ENCODE measurements around the gene IRX6.

The IRX6 gene

GRCh38 chr16:55359946-55360345 is 35.9 kb downstream of the IRX6 start:
- DNase-seq (ENCODE audit: low read depth), result no peak
- H3K4me3 ChIP-seq (ENCODE audit: low read length), result no peak overlapping the region

GRCh38 chr16:55364811-55365210 is 40.8 kb downstream of the IRX6 start:
- no peak for DNase-seq (ENCODE audit: low read depth)
- no peak for TF ChIP-seq CTCF (conservative IDR thresholded peaks at IDR 0.05; ENCODE audit: low read depth, low read length)
- H3K4me3 ChIP-seq (ENCODE audit: low read length), result no peak overlapping the region

More at GRCh38 chr16:55359946-55360345, 35.9 kb downstream of the IRX6 start:
- no peak for TF ChIP-seq CTCF (conservative IDR thresholded peaks at IDR 0.05; ENCODE audit: low read depth, low read length)

- no peak for TF ChIP-seq CTCF (conservative IDR thresholded peaks at IDR 0.05; ENCODE audit: low read depth, low read length)
- H3K4me3 ChIP-seq (ENCODE audit: low read length), result no peak overlapping the region
- DNase-seq (ENCODE audit: low read depth), result no peak
Observed at GRCh38 chr16:55367301-55367811, 43.4 kb downstream of the IRX6 start.

- DNase-seq (ENCODE audit: low read depth), result no peak
- no peak for TF ChIP-seq CTCF (conservative IDR thresholded peaks at IDR 0.05; ENCODE audit: low read depth, low read length)
- no peak overlapping the region for H3K4me3 ChIP-seq (ENCODE audit: low read length)
Observed at GRCh38 chr16:55367866-55368603, 44.0 kb downstream of the IRX6 start.

GRCh38 chr16:55369151-55369550 is 45.1 kb downstream of the IRX6 start:
- DNase-seq (ENCODE audit: low read depth), result no peak
- TF ChIP-seq CTCF (conservative IDR thresholded peaks at IDR 0.05; ENCODE audit: low read depth, low read length), result no peak
- H3K4me3 ChIP-seq (ENCODE audit: low read length), result no peak overlapping the region

GRCh38 chr16:55370762-55371482 is 46.9 kb downstream of the IRX6 start:
- no peak overlapping the region for H3K4me3 ChIP-seq (ENCODE audit: low read length)
- no peak for DNase-seq (ENCODE audit: low read depth)
- peak; percentile 12 for TF ChIP-seq CTCF (conservative IDR thresholded peaks at IDR 0.05; ENCODE audit: low read depth, low read length)
